Measurements from ENCODE around the gene STIP1.

The STIP1 gene

GRCh38 chr11:64227405-64227956, 41.5 kb downstream of the STIP1 start:
- no peak overlapping the region for H3K9ac ChIP-seq (ENCODE audit: low read depth, low read length)

DNA sequence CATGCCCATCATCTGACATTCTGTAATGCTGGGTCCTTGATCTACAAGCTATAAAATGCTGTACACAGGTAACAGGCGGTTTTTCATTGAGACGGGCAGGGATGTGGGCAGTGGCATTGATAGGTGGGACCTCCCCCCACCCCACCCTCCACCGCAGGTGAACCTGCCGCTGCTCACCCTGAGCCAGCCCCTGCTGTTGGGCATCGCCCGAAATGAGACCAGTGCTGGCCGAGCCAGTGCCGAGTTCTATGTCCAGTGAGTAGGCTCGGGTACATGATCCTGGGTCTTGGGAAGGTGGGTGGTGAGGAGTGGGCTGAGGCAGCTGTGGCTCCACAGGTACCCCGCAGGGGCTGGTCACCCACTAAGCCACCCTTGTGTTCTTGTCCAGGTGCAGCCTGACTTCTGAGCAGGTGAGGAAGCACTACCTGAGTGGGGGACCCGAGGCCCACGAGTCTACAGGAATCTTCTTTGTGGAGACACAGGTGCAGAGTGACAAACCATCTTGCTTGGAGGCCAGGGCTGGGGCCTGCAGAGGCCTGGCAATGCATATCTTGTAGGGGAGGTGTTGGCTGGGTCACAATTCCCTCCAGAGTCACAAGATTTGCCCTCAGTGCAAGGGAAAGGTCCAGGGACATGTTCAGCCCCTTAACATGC, 43.2 kb downstream of the STIP1 start:
- Histone ChIP-seq H3K36me3 (ENCODE audit: insufficient read depth, low read length) (no peaks in the 10 kb centered on the region), H3K9ac (ENCODE audit: low read depth, low read length) (no peak overlapping the region), H3K9me3 (ENCODE audit: control insufficient read depth, insufficient read depth, low read length) (no peaks in the 10 kb centered on the region), H3K4me1 (ENCODE audit: insufficient read depth, low read length) (peaks cover 7% of the 10 kb centered on the region; the same call in 1 of the 2 replicates)

More at GRCh38 chr11:64227405-64227956, 41.5 kb downstream of the STIP1 start:
- H3K9me3 ChIP-seq (ENCODE audit: control insufficient read depth, insufficient read depth, low read length): no peaks in the 10 kb centered on the region
- peaks cover 7% of the 10 kb centered on the region; the same call in 1 of the 2 replicates for H3K4me1 ChIP-seq (ENCODE audit: insufficient read depth, low read length)
- H3K36me3 ChIP-seq (ENCODE audit: insufficient read depth, low read length): no peaks in the 10 kb centered on the region; the same call in 1 of the 2 replicates

- Histone ChIP-seq H3K9me3 (ENCODE audit: control insufficient read depth, insufficient read depth, low read length) (no peaks in the 10 kb centered on the region), H3K4me1 (ENCODE audit: insufficient read depth, low read length) (peaks cover 7% of the 10 kb centered on the region; the same call in 1 of the 2 replicates), H3K9ac (ENCODE audit: low read depth, low read length) (peak overlapping the region; percentile 75; the same call in 1 of the 2 replicates), H3K36me3 (ENCODE audit: insufficient read depth, low read length) (no peaks in the 10 kb centered on the region)
Measured at GRCh38 chr11:64229744-64230170, 43.8 kb downstream of the STIP1 start.

GRCh38 chr11:64230171-64230984, 44.4 kb downstream of the STIP1 start, which contains the start of gene DNAJC4:
DNAJC4 (plus strand) TSS chr11:64230548; CDS start chr11:64230855, 307 bp downstream.
- Histone ChIP-seq H3K9ac (ENCODE audit: low read depth, low read length) (peak within 1 kb of the TSS; percentile 75), H3K9me3 (ENCODE audit: control insufficient read depth, insufficient read depth, low read length) (no peaks in the 10 kb centered on the region), H3K36me3 (ENCODE audit: insufficient read depth, low read length) (no peaks in the 10 kb centered on the region), H3K4me1 (ENCODE audit: insufficient read depth, low read length) (peaks cover 7% of the 10 kb centered on the region; the same call in 1 of the 2 replicates)

DNA sequence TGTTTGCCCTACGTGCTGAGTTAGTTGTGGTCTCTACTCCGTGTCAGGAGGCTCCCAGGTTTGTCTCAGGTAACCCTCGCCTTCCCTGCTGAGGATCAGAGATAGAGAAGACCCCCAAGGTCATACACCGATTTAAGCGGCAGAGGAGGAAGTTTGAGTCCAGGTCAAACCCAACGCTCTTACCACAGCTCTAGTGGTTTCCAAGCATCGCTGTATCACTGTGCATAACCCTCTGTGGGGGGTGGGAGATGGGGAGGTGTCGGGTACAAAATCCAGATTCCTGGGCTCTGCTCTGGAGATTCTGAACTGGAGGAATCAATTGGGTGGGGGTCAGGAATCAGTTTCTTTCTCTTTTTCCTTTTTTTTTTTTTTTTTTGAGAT, 45.0 kb downstream of the STIP1 start:
- Histone ChIP-seq H3K9me3 (ENCODE audit: control insufficient read depth, insufficient read depth, low read length) (no peaks in the 10 kb centered on the region), H3K36me3 (ENCODE audit: insufficient read depth, low read length) (no peaks in the 10 kb centered on the region), H3K9ac (ENCODE audit: low read depth, low read length) (peak overlapping the region; percentile 75), H3K4me1 (ENCODE audit: insufficient read depth, low read length) (peaks cover 7% of the 10 kb centered on the region; the same call in 1 of the 2 replicates)

GRCh38 chr11:64231546-64231945, 45.6 kb downstream of the STIP1 start:
- Histone ChIP-seq H3K9ac (ENCODE audit: low read depth, low read length) (no peak overlapping the region; the same call in 1 of the 2 replicates), H3K4me1 (ENCODE audit: insufficient read depth, low read length) (peaks cover 7% of the 10 kb centered on the region; the same call in 1 of the 2 replicates), H3K36me3 (ENCODE audit: insufficient read depth, low read length) (no peaks in the 10 kb centered on the region), H3K9me3 (ENCODE audit: control insufficient read depth, insufficient read depth, low read length) (no peaks in the 10 kb centered on the region)

GRCh38 chr11:64232182-64232966, 46.4 kb downstream of the STIP1 start:
- H3K36me3 ChIP-seq (ENCODE audit: insufficient read depth, low read length): no peaks in the 10 kb centered on the region
- H3K9ac ChIP-seq (ENCODE audit: low read depth, low read length): no peak overlapping the region
- H3K9me3 ChIP-seq (ENCODE audit: control insufficient read depth, insufficient read depth, low read length): no peaks in the 10 kb centered on the region
- peaks cover 7% of the 10 kb centered on the region; the same call in 1 of the 2 replicates for H3K4me1 ChIP-seq (ENCODE audit: insufficient read depth, low read length)

GRCh38 chr11:64232967-64233315, 47.0 kb downstream of the STIP1 start:
- H3K36me3 ChIP-seq (ENCODE audit: insufficient read depth, low read length): no peaks in the 10 kb centered on the region
- peaks cover 7% of the 10 kb centered on the region; the same call in 1 of the 2 replicates for H3K4me1 ChIP-seq (ENCODE audit: insufficient read depth, low read length)
- no peak overlapping the region for H3K9ac ChIP-seq (ENCODE audit: low read depth, low read length)
- no peaks in the 10 kb centered on the region for H3K9me3 ChIP-seq (ENCODE audit: control insufficient read depth, insufficient read depth, low read length)

- no peaks in the 10 kb centered on the region for H3K36me3 ChIP-seq (ENCODE audit: insufficient read depth, low read length)
- H3K4me1 ChIP-seq (ENCODE audit: insufficient read depth, low read length): peaks cover 7% of the 10 kb centered on the region; the same call in 1 of the 2 replicates
- H3K9me3 ChIP-seq (ENCODE audit: control insufficient read depth, insufficient read depth, low read length): no peaks in the 10 kb centered on the region
- peak within 1 kb of the TSS; percentile 66 for H3K9ac ChIP-seq (ENCODE audit: low read depth, low read length)
Measured at GRCh38 chr11:64233913-64234586, 48.1 kb downstream of the STIP1 start, which contains the start of gene VEGFB. VEGFB (plus strand) TSS chr11:64234584; CDS start chr11:64234834, 250 bp downstream.

DNA sequence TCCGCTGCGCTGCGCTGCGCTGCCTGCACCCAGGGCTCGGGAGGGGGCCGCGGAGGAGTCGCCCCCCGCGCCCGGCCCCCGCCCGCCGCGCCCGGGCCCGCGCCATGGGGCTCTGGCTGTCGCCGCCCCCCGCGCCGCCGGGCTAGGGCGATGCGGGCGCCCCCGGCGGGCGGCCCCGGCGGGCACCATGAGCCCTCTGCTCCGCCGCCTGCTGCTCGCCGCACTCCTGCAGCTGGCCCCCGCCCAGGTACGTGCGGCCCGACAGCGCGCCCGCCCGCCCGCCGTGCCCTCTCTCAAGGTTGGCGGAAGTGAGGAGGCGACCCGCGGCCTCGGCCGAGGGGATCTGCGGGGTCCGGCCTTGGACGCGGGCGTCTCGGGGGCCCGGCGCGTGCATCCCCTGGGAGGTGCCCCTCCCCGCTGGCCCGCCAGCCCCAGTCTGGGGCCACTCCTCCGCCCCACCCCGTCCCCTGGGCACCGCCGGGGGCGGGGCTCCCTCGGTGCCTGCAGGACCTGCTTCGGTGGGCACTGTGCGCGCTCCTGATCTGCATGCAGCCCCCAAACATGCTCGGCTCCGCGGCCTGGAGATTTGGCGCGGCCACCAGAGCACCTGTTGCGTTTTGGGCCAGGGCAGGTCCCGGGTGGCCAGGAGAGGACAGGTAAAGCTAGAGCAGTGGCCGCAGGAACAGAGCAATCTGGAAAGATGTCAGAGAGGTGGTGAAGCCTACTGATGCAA, 48.8 kb downstream of the STIP1 start:
- Histone ChIP-seq H3K36me3 (ENCODE audit: insufficient read depth, low read length) (no peaks in the 10 kb centered on the region), H3K4me1 (ENCODE audit: insufficient read depth, low read length) (peaks cover 4% of the 10 kb centered on the region; the same call in 1 of the 2 replicates), H3K9me3 (ENCODE audit: control insufficient read depth, insufficient read depth, low read length) (no peaks in the 10 kb centered on the region), H3K9ac (ENCODE audit: low read depth, low read length) (peak overlapping the region; percentile 53)

DNA sequence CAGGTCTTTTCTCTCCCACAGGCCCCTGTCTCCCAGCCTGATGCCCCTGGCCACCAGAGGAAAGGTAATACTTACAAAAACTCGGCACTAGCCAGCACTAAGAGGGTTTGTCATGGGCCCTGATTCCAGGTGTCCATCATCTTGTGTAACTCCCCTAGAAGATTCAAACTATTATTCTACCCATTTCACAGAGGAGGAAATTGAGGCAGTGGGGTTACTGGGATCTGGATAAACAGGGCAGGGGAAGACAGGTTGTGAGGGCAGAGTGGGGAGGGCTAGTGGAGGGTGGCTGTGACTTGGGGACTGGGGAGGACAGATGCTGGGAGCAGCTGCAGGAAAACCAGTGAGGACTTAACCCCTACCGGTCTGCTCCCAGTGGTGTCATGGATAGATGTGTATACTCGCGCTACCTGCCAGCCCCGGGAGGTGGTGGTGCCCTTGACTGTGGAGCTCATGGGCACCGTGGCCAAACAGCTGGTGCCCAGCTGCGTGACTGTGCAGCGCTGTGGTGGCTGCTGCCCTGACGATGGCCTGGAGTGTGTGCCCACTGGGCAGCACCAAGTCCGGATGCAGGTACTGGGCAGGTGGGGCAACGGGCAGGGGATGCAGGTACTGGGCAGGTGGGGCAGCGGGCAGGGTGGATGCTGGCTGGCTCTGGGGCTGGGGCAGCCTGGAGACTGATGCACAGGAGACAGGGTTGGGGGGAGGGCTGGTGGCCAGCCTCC, 49.6 kb downstream of the STIP1 start:
- no peaks in the 10 kb centered on the region for H3K36me3 ChIP-seq (ENCODE audit: insufficient read depth, low read length)
- H3K9me3 ChIP-seq (ENCODE audit: control insufficient read depth, insufficient read depth, low read length): no peaks in the 10 kb centered on the region
- H3K4me1 ChIP-seq (ENCODE audit: insufficient read depth, low read length): peaks cover 9% of the 10 kb centered on the region
- H3K9ac ChIP-seq (ENCODE audit: low read depth, low read length): peak overlapping the region; percentile 53

DNA sequence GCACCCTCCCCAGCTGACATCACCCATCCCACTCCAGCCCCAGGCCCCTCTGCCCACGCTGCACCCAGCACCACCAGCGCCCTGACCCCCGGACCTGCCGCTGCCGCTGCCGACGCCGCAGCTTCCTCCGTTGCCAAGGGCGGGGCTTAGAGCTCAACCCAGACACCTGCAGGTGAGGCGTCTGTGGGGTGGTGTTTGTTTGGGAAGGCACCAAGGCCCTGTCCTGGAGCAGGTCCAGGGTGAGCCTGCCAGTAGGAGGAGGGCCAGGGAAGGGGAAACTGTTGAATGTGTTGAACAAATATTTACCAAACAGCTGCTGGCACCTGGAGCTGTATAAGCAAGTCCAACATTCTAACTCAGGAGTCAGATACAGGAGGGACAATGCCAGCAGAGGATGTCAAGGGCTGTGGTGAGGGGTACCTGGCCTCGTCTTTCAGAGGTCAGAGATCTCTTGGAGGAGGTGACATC, 51.5 kb downstream of the STIP1 start:
- H3K4me1 ChIP-seq (ENCODE audit: insufficient read depth, low read length): peaks cover 5% of the 10 kb centered on the region
- H3K9ac ChIP-seq (ENCODE audit: low read depth, low read length): no peak overlapping the region
- no peaks in the 10 kb centered on the region for H3K36me3 ChIP-seq (ENCODE audit: insufficient read depth, low read length)
- H3K9me3 ChIP-seq (ENCODE audit: control insufficient read depth, insufficient read depth, low read length): no peaks in the 10 kb centered on the region
